SIG-M5 treated with dmso at 0.1 percent for 504 hours (cell line): Measurements from ENCODE around the gene PRDX3.

Experiments used
- DNase-seq: peaks from one replicate; lab custom pipeline; 2025; ENCODE audit not compliant: unreplicated experiment; lab: John Stamatoyannopoulos, UW

PRDX3 gene

DNA sequence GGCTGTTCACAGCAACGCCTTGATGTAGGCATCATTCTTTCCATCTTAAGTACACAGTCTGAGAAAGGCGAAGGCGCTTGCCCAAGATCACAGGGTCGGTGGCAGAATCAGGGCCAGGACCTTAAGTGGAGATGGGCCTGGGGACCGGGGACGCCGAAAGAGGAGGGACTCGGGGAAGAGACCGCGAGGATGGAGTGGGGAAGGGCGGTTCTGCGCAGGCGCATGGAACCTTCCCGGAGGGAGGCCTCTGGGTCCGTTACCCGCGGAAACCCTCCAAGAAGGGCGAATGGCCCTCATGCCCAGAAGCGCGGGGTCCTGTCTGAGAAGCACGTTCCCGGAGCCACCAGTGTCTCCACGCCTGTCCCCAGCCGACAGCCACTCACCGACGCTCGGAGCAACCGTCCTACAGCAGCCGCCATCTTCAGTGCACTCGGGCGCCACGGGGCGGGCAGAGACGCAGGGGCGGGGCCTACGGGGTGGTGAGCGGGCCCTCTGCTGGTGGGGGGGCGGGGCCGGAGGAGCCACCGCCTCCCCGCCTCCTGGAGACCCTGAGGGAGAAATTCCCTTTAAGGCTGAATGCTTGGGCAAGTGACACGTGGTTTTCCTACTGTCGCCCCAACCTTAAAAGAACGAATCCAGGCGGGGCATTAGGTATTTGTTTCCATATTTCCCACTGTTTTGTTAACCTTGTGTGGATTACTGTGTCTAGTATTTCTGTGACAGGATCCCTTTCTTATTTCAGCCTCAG lies at the start of gene PRDX3:
Gene PRDX3 (minus strand): TSS at position 441 of the 748 bp plus-strand sequence. CDS start 22 bp downstream, at position 419.
- peak; percentile 84 for DNase-seq

DNA sequence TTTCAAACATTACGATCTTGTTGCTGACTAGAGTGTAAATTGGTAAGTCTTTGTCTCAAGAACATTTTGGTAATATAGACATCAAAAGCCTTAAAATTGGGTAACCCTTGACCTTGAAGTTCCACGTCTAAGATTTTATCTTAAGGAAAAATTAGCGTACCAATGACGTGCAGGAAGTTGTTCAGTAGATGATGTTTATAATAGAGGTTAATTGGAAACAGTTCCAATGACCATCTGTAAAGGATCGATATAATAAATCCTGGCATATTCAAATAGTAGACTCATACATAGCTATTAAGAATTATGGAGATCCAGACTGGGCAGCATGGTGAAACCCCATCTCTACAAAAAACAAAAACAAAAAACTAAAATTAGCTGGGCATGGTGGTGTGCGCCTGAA lies 49.2 kb upstream of the PRDX3 start:
- no peak for DNase-seq

DNA sequence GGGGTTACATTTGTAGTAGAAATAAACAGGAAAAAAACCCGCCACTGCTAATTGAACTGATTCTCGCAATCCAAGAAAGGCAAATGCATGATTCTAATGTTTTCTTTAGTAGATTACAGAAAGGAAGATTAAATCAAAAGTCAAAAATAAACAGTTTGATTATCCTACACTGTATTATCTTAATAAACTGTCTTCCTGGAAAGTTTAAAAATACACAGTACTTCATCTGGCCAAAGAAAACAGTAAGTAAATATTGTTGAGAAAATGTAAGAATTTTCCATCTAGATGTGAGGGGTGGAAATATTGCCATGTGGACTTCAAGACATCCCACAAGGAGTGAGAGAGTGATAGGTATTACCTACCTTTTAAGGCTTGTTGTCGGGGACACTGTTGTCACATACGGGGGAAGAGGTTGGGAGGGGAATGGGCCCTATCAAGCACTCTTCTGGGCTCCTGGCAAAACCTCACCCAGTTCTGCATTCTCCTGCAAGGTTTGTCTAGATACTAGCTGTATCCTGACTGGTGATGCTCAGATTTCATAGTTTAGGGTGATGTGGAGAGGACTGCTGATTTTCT lies 46.6 kb upstream of the PRDX3 start:
- no peak for DNase-seq

DNA sequence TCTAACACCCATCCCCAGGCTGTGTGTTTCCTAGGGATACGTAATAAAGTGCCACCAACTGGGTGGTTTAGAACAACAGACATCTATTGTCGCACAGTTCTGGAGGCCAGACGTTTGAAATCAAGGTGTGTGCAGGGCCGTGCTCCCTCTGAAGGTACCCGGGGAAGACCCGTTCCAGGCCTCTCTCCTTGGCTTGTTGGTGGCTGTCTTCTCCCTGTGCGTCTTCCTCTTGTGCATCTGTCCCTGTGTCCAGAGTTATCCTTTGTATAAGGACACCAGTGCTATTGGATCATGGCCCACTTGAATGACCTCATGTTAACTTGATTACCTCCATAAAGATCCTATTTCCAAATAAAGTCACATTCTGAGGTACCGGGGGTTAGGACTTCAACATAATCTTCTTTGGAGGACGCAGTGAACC lies 44.4 kb upstream of the PRDX3 start:
- no peak for DNase-seq

DNA sequence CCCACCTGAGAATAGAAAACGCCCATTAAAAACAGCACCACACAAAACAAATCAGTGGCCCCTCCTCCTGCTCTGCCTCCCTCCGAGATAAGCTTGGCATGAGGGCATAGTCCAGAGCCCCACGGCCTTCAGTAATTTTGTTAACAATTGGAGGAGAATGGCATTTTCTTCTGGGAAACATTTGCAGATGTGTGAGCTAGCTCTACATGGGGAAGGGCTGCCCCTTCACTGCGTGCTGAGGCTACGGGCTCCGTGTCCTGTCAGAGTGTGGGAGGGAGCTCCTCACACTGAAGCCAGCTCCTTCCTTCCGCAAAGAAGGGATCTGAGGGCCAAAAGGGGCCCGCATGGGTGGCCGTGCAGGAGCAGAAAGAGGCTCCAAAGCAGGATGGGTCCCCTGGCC lies 43.9 kb upstream of the PRDX3 start:
- DNase-seq: no peak

DNA sequence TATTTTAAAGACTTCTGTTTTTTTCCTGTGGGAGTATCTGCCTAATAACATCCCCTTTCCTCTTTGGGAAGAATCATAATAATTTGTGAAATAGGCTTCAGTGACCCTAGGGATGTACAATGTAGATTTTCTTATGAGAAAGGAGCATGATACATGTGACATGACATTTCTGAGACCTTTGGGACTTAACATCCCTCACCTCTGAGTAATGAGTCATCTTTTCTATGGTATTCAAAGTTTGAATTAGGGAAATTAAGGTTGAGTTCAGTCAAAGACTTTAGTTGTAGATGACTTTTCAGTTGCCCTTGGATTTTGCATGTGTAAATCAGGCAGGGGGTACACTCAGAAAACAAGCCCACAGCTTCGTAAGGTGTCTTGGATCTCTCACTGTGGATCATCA lies 43.1 kb upstream of the PRDX3 start:
- DNase-seq: no peak

DNA sequence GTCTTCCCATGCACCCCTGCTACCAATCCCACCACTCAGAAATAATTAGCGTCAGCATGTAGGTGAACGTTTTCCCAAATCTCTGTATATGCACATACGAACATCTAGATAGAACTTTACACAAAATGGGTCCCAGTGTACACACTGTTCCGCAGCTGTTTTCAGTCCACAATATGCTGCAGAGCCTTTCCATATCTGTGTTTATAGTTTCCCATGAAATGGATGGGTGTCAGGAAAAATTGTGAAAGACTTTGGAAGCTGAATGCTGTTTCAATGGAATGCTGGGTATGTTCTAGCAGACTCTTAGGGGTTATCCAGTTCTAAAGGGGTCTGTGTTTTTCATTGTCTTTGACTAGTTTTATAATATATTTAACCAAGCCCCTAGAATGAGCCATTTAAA lies 42.6 kb upstream of the PRDX3 start:
- DNase-seq: no peak

DNA sequence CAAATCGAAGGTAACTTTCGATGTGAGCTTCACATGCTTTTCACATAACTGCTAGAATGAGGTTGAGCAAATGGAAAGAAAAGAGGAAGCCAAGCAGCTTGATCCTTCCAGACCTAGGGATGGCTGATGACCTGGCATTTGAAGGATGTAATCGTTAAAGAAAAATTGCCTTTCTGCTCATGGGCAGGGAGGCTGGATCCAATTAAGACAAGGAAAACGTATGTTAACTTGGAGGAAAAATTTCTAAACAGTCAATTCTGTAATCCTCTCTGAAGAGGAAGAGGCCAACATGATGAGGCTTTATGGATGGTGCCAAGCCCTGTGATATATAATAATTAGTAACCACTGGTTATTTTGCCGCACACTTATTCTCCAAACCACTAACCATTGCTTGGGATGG lies 41.3 kb upstream of the PRDX3 start:
- no peak for DNase-seq

DNA sequence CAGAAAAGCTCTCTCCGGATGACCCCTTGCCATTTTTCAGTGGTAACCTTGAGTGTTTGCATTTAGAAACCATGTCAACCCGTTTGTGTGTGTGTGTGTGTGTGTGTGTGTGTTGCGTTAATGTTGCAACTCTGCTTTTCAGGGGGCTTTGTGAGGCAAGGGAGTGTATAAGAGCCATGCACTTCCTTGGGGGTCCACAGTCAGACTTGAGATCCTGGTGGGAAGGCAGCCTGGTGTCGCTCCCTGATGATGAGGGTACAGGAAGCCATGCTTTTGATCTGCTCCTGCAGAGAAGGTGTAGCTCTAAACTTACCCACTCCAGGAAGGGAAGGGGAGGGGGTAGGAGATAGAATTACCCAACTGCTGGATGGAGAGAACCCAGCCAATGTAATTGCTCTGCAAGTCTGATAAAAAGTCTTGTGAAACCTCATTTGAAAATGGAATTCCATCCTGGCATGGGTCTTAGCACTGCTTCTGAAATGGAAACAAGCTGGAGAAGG lies 39.4 kb upstream of the PRDX3 start:
- no peak for DNase-seq

DNA sequence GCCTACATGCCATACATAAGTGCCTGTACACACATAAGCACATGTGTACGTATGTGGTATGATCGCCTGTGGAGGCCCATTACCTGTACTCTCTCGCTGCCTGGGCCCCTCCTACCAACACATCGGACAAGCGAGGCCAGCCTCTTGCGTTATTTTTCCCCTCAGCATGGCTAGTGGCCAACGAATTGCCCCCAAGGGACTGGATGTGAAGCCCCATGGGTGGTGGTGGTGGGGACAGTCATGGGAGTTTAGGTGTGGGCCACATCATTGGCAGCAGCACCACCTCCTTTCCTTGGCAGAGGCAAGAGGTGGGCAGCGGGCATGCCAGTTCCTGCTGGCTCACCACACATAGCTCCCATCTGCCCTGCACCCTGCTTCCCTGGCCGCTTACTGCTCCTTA lies 38.8 kb upstream of the PRDX3 start:
- DNase-seq: no peak

DNA sequence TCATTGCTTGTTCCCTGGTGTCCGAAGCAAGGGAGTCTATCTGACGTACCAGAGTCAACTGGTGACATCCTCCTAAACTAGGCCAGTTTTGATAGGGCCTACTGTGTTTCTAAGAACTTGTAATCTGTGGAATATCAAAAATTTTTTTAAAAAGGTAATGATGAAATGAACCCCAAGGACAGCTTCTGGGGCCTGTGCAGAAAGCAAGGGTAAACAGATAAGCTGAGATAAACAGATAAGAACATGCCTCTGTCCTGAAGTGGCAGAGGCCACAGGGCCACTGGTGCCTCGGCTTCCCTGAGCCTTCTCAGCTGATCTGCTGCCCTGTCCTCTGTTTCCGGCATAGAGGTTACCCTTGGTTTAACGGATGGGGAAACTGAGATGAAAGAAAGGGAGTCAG lies 37.5 kb upstream of the PRDX3 start:
- no peak for DNase-seq

DNA sequence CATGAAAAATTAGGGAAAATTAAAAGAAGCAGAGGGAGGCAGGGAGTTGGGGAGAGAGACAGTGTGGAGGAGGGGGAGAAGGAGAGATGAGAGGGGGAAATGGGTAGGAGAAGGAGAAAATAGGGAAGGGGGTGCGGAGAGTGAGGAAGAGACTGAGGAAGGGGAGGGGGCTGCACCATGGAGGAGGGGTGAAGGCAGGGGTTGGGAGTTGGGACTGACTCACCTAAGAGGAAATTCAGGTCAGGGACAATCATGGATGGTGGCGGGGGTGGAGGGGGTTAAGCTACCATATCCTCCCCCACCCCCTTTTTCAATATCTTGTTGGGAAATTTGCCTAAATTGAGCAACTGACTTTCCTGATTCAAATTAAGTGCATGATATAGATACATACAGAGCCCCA lies 36.8 kb upstream of the PRDX3 start:
- DNase-seq: no peak

DNA sequence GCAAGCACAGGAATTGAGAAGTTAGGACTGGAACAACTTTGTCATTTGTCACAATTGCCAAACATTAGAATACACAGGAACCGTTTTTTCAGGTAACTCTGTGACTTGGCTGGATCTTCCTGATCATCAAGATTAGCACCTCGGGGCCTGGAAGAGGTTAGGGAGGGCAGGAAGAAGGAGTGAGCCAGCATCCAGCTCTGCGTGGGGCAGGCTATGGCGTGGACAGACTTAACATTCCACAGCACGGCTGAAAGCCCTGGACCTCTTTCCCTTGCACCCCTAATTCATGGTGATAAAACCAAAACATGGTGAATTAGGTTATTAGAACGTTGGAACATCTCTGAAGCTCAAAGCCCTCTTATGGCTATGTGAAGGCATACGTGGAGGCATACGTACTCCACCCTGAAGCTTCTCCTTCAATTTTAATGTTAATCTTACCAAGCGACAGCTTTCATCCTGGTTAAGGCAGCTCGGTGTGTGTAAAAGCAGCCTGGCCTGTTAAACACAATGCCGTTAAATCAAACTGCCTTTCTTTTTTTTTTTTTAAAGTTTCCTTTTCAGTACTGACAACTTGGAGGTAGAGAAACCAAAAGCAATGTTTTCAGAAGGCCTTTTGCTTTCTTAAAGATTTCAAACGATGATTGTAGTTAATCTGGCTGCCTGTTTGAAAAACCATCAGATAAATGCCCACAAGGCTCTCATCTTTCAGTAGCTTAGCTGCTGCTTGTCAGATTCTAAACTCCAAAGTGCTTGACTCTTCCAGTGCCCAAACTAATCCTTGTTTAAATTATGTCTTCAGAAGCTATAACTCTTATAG lies 33.2 kb upstream of the PRDX3 start:
- no peak for DNase-seq

DNA sequence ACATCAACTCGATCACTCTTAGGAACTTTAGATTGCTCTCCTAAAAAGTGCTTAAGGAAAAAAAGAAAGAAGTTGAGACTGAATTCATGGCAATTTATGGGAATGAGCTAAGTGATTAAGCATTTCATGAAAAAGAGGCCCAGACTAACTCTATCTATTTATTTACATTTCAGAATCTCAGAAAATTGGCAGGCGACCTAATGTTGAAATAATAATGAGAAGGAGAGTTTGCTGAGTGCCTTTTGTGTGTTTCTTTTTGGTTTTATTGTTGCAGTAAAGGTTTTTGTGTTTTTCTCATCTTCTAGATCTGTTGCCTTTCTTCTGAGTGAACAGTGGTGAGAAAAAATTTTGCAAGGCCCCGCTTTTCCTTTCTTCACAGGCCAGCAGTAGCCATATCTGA lies 32.6 kb upstream of the PRDX3 start:
- DNase-seq: no peak

DNA sequence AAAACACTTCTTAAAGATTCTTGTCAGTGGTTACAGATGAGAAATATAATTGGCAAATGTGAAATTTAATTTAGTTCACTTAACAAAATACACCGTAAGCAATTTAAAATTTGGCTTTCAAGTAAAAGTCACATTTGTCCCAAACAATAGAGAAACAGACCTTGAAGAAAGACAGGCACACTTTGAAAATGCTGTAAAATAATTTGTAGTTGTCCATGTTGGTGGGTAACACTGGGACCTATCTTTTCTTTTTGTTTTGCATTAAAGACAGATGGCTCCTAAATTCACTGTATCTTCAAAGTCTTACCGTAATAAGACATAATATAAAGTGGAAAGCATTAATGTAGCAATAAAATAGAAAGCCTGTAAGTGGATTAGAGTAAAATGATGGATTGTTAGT lies 32.0 kb upstream of the PRDX3 start:
- no peak for DNase-seq

DNA sequence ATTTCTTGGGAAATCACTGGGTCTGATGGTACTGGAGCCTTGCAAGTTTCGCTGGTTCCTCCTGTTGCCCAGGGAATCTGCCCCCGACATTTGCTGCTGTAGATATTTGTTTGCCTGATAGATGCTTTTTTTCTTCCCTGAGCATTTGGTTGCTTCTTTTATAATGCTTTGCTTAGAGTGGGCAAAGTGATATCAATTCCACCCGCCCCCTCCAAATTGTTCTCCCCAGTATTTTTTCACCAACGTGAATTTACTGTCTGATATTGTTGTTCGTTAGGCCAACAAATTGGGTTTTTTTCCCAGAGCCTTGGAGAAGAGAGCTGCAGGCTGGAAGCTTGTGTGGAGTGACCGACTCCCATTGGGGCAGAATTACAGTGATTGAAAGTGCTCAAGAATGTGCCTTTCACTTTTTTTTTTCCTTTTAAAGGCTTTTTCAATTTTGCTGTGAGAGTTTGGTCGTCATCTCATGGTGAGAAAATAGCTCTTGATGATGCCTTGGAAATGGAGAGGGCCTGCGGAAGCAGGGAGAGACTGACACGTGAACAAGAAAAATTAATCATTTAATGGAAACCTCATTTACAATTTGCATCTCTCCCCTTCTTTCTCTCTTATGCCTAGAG lies 31.2 kb upstream of the PRDX3 start:
- DNase-seq: no peak

DNA sequence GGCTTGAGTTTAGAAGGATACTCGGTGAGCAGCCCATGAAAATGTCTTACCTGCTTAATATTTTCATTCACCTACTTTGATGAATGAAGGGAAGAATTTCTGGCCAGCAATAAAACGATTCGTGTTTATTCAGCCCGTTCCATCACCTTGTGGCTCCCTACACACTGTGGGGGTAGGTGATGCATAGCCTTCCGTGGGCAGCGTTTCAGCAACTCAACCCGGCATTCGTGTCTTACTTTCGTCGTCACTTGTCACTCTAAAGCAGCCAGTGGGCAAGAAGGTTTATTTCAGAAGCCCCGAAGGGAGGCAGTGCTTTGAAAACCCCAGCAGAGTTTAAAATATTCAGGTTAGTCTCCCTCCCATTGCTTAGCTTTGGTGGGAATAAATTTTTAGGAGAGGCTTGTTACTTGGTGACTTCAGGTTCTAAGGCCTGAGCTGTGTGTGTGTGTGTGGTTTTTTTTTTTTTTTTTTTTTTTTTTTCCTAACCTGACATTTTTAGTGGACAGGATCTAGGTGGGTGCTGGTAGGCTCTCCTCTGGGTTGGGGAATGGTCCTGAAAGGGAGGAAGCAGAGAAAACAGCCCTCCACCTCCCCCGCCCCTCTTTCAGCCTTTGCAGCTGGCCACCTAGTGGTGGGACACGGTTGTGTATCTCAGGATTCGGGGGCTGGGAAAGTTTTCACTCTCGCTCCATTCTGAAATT lies 30.6 kb upstream of the PRDX3 start:
- DNase-seq: peak; percentile 44

DNA sequence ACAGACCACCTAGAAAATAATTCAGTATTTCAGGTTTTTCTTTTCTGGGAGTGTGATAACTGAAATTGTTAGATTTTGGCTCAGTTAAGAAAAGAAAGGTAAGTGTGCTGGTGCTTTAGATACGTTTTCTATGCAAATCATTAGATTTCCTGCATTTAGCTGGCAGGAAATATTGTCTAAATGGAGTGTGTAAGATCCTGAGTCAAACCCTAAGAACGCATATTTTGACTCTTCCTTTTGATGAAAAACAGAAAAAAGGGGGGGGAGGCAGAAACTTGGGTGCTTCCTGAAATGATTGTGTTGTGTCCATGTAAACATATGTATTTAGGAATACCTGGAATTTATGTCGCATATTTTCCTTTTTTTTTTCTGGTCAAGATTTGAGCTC lies 29.9 kb upstream of the PRDX3 start:
- no peak for DNase-seq

DNA sequence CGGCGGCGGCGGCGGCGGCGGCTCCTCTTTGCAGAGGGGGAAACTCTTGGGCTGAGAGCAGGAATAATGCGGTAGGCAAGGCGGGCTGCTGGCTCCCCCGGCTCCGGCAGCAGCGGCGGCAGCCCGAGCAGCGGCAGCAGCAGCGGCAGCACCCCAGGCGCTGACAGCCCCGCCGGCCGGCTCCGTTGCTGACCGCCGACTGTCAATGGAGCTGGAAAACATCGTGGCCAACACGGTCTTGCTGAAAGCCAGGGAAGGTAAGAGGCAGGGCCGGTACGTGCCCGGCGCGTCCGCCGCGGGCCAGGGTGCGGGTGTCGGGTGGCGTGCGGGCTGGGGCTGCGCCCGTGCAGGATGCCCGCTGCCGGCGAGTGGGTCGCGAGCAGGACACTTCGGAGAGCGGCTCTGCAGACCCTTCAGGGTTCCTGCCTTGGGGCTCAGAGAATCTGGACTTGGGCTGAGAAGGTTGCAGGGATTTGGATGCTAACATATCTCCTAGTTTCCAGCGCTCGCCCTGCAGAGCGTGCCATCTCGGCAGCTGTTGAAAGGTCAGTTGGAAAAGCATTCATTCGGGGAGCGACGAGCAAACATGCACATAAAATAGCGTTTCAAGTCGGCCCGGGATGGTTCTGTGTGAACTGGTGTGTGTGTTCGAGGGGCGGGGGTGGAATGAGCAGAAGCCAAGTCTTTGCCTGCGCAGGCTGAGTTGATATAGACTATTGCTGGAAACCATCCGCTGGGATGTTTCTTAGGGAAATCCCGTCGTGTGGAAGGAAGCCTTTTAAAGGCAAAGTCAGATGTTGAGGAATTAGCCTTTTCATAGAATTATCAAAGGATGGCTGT lies 29.3 kb upstream of the PRDX3 start:
- no peak for DNase-seq

DNA sequence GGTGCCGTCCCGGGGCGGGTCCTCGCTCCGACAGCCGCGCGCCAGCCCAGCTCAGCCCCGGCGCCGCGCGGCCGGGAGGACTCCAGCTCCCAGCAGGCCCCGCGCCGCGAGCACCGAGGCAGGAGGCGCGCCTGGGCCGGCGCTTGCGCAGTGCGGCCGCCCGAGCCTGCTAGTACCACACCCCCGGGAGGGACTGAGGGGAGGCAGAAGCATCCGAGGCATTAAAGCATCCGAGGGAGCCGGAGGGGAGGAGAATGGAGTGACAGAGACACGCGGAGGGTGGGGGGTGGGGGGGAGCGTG lies 28.7 kb upstream of the PRDX3 start, which contains the start of gene GRK5:
Gene GRK5 (plus strand): TSS at position 206 of the 301 bp plus-strand sequence. CDS start 347 bp downstream, outside the sequence.
- peak; percentile 79 for DNase-seq
